Activated T-cell treated with anti-CD3 and anti-CD28 coated beads for 1 hour (primary cell): ENCODE measurements around the gene CD163L1.

Experiments used
- DNase-seq: peaks from one replicate; pipeline ENCODE4 v3.0.0-alpha.2; 2020; ENCODE audit warnings: low read depth

Gene CD163L1

DNA sequence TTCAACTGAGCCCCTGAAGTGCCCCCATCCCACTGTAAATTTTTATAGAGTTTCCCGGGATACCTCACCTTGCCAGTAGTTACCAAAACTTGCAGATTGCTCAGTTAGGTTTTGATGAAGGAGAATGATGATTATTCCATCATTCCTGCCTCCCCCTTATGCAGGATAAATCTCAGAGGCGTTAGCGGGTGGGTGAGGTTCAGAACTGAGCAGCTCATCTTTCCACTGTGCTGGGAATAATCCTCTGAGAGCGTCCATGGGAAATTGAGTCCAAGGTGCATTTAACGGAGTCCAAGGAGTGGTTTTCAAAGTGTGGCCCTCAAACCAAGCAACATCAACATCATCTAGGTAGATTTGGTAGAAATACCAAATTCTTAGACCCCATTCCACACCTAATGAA, 121.4 kb downstream of the CD163L1 start:
- DNase-seq, result no peak

DNA sequence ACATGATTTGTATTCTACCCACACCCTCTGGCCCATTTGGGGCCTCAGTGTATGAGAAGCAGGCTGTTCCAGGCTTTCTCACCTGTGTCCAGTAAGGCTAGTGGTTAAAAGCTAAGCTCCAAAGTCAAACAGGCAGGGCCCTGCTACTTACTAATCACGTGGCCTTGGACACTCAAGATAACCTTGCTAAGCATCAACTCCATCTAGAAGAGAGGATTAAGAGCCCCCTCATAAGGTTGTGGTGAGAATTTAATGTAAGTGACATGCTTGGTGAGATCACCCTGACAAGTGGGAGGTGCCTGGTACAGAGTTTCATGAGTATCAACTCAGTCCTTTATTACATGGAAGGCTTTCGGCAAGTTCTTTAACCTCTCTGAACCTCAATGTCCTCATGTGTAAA, 122.3 kb downstream of the CD163L1 start:
- no peak for DNase-seq

DNA sequence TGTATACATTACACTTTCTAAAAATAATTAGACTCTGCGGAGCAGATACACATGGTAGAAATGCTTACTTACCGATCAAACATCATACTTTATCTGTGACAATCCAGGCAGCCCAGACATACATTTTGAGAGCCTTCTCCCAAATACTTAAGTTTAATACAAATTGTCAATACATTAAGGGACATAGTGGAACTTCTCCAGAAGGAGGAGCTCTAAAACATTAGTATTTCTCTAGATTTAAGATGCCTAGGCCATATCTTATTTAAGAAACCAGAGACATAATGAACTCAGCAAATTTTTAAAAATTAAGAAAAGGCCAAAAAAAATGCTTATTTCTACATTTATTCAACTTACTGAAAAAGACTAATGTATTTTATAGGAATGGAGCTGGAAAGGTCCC, 124.0 kb downstream of the CD163L1 start:
- DNase-seq, result no peak

DNA sequence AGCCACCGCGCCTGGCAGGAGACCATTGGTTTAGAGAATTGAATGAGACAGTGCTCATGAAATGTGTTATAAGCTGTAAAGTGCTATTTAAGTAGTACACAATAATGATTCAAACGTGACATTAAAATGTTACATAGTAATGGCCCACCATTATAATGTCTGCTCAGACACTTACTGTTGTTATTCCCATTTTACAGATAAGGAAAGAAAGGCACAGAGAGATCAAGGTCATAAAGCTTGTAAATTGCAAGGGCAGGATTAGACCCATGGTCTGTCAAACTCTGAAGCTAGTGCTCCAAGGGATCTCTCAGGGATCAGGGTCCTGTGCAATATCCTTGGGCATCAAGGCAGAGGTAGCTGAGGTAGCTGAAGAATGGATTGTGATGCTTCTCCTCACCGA, 133.9 kb downstream of the CD163L1 start:
- DNase-seq, result no peak
